ENCODE measurements around the gene LYSMD2.

LYSMD2 gene

DNA sequence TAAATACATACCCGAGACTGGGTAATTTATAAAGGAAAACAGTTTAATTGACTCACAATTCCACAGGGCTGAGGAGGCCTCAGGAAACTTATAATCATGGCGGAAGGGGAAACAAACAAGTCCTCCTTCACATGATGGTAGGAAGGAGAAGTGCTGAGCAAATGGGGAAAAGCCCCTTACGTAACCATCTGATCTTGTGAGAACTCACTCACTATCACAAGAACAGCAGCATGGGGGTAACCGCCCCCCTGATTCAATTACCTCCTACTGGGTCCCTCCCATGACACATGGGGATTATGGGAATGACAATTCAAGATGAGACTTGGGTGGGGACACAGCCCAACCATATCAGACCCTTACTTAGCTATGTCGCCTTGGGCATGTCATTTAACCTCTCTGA, 28.4 kb downstream of the LYSMD2 start:
- no peaks in the 10 kb centered on the region for H3F3A ChIP-seq (ENCODE audit: insufficient read depth, low read length)
- H4K20me1 ChIP-seq (ENCODE audit: insufficient read depth, low read length): no peaks in the 10 kb centered on the region
- no peaks in the 10 kb centered on the region for H3K4me1 ChIP-seq (ENCODE audit: insufficient read depth, low read length, severe bottlenecking)
- no peak for TF ChIP-seq EZH2 (IDR thresholded peaks at IDR 0.05; ENCODE audit: borderline replicate concordance, low read length)
- TF ChIP-seq CTCF (IDR thresholded peaks at IDR 0.05; ENCODE audit: low read length): no peak
- no peak overlapping the region for H3K4me2 ChIP-seq (ENCODE audit: low read length)
- no peaks in the 10 kb centered on the region for H3K9me2 ChIP-seq (ENCODE audit: low read depth, low read length)
- no peak overlapping the region for H3K4me3 ChIP-seq (ENCODE audit: low read depth, low read length, poor library complexity, severe bottlenecking)
- H2AFZ ChIP-seq (ENCODE audit: low read length): no peak overlapping the region
- H3K79me2 ChIP-seq (ENCODE audit: insufficient read depth, low read length): no peaks in the 10 kb centered on the region
- H3K9me3 ChIP-seq (ENCODE audit: low read length): no peaks in the 10 kb centered on the region
- H3K9ac ChIP-seq (ENCODE audit: low read length): no peak overlapping the region
- H3K27me3 ChIP-seq (ENCODE audit: insufficient read depth, low read length): no peaks in the 10 kb centered on the region
- H3K27ac ChIP-seq (ENCODE audit: low read depth, low read length, poor library complexity, severe bottlenecking): no peak overlapping the region
- H3K36me3 ChIP-seq (ENCODE audit: insufficient read depth, low read length): no peaks in the 10 kb centered on the region

DNA sequence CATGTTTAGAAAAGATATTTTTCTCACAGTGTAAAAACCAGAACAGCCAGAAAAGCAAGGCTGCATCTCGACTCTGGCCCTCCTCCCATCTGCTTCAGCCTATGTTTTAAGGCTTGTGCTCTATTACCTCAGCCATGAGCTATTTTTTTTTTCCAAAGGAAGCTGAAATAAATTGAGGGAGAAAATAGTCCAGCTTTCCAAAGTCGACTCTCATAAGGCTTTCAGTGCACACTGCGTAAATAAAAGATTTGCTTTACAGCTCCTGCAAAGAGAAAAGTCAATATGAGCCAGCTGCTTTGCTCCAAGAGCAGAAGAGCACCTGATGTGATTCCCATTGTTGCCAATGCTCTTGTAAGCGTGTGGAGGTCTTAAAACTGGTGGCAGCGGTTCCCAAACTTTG, 29.4 kb downstream of the LYSMD2 start:
- H3K9me2 ChIP-seq (ENCODE audit: low read depth, low read length): no peaks in the 10 kb centered on the region
- H2AFZ ChIP-seq (ENCODE audit: low read length): no peak overlapping the region
- no peak overlapping the region for H3K4me2 ChIP-seq (ENCODE audit: low read length)
- H3K9me3 ChIP-seq (ENCODE audit: low read length): no peaks in the 10 kb centered on the region
- H3K27me3 ChIP-seq (ENCODE audit: insufficient read depth, low read length): no peaks in the 10 kb centered on the region
- no peak for TF ChIP-seq CTCF (IDR thresholded peaks at IDR 0.05; ENCODE audit: low read length)
- no peak for TF ChIP-seq EZH2 (IDR thresholded peaks at IDR 0.05; ENCODE audit: borderline replicate concordance, low read length)
- H3K79me2 ChIP-seq (ENCODE audit: insufficient read depth, low read length): no peaks in the 10 kb centered on the region
- H4K20me1 ChIP-seq (ENCODE audit: insufficient read depth, low read length): no peaks in the 10 kb centered on the region
- H3K4me3 ChIP-seq (ENCODE audit: low read depth, low read length, poor library complexity, severe bottlenecking): no peak overlapping the region
- no peaks in the 10 kb centered on the region for H3K36me3 ChIP-seq (ENCODE audit: insufficient read depth, low read length)
- H3K9ac ChIP-seq (ENCODE audit: low read length): no peak overlapping the region
- H3F3A ChIP-seq (ENCODE audit: insufficient read depth, low read length): no peaks in the 10 kb centered on the region
- H3K4me1 ChIP-seq (ENCODE audit: insufficient read depth, low read length, severe bottlenecking): no peaks in the 10 kb centered on the region
- H3K27ac ChIP-seq (ENCODE audit: low read depth, low read length, poor library complexity, severe bottlenecking): no peak overlapping the region

DNA sequence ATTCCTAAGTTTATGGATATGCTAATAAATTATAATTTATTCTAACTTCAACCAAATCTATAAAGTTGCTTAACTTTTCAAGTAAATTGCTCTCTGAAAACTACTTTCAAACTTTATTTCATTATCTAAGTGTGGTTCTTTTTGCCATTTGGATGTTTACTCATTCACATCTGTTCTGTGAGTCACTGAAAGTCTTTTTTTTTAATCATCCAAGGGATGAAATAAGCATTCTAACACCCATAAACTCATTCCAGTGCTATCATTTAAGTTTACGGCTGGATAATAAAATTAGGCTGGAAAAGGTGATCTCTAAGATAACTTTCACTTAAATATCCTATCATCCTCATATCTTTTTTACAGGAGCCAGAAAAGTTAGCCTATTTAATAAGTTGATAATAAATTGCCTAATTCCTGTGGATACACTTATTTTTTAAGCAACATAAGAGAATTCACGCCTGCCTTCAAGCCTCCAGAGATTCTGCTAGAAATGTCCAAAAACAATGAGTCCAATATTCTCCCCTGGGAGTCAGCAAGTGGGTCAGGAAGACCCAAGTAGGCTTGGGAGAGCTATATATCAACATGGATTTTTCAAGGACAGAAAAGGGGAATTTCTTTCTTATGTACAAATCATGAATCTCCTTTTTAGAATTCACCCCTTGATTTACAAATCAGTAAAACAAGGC, 30.4 kb downstream of the LYSMD2 start:
- no peaks in the 10 kb centered on the region for H3K9me3 ChIP-seq (ENCODE audit: low read length)
- no peaks in the 10 kb centered on the region for H3K4me1 ChIP-seq (ENCODE audit: insufficient read depth, low read length, severe bottlenecking)
- H3K9me2 ChIP-seq (ENCODE audit: low read depth, low read length): no peaks in the 10 kb centered on the region
- TF ChIP-seq CTCF (IDR thresholded peaks at IDR 0.05; ENCODE audit: low read length): no peak
- TF ChIP-seq EZH2 (IDR thresholded peaks at IDR 0.05; ENCODE audit: borderline replicate concordance, low read length): no peak
- H3K27ac ChIP-seq (ENCODE audit: low read depth, low read length, poor library complexity, severe bottlenecking): no peak overlapping the region
- no peaks in the 10 kb centered on the region for H4K20me1 ChIP-seq (ENCODE audit: insufficient read depth, low read length)
- H3K9ac ChIP-seq (ENCODE audit: low read length): no peak overlapping the region
- no peak overlapping the region for H3K4me3 ChIP-seq (ENCODE audit: low read depth, low read length, poor library complexity, severe bottlenecking)
- 0 out of 2 replicates have a peak, but pooled peaks cover 4% of the 10 kb centered on the region for H3K27me3 ChIP-seq (ENCODE audit: insufficient read depth, low read length)
- no peak overlapping the region for H3K4me2 ChIP-seq (ENCODE audit: low read length)
- no peaks in the 10 kb centered on the region for H3K79me2 ChIP-seq (ENCODE audit: insufficient read depth, low read length)
- no peak overlapping the region for H2AFZ ChIP-seq (ENCODE audit: low read length)
- no peaks in the 10 kb centered on the region for H3F3A ChIP-seq (ENCODE audit: insufficient read depth, low read length)
- H3K36me3 ChIP-seq (ENCODE audit: insufficient read depth, low read length): no peaks in the 10 kb centered on the region
